Glomerular visceral epithelial cell (primary cell): ENCODE measurements around the gene CDR2.
"Not testable (repeated sequence)": the region's sequence is repeated elsewhere in the genome, so short reads cannot be mapped to it uniquely, and the experiment has no call there.

ENCODE experiments used
- DNase-seq: peaks from one replicate; pipeline ENCODE4 v3.0.0-alpha.2; 2016; ENCODE audit errors: extremely low spot score

The CDR2 gene

DNA sequence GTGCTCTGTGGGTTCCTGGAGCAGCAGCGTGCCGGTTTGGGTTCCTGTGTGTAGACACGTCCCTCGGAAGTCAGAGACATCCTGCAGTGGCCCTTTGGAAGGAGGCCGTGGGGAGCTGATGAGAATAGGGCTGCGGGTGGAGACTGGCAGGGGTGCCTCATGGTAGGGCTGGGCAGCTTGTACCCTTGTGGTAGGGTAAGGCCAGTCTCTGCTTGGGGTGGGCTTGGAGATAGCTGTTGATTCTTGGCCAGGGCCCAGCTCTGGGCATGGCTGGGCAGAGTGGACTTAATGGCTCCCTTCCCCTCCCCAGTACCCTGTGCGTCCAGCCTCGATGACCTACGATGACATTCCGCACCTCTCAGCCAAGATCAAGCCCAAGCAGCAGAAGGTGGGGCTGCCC, 66.6 kb downstream of the CDR2 start:
- no peak for DNase-seq

DNA sequence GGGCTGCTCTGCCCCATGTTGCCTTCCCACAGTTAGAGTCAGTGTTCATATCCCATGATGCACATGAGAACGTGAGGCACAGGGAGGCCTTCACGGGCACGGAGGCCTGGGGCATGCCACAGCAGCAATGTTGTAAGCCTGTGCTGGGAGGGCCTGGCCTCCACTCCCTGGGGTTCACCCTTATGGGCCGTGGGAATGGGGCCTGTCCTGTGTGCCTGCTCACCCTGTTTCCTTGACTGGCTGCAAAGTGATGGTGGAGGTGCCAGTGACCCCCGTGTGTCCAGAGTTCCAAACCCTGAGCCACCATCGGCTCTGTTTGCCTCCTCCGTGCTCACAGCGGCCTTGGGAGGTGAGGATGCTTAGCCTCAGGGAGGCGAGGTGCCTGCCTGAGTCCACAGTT, 67.6 kb downstream of the CDR2 start:
- DNase-seq = no peak

DNA sequence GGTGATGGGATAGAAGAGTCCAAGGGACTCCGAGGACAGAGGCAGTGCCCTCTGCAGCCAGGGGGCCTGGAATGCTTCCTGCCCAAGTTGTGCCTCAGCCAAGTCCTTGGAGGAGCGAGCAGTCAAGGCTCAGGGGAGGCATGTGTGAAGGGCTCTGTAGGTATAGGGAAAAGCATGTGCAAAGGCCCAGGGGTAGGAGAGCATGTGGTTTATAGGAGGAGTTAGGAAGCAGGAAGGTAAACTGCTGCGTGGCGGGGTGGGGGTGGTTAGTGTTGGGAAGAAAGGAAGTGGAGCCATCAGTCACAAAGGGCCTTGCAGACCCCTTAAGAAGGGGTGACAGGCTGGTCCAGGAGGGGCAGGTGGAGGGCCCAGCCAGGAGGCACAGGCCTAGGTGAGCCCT, 70.0 kb downstream of the CDR2 start:
- DNase-seq = no peak

DNA sequence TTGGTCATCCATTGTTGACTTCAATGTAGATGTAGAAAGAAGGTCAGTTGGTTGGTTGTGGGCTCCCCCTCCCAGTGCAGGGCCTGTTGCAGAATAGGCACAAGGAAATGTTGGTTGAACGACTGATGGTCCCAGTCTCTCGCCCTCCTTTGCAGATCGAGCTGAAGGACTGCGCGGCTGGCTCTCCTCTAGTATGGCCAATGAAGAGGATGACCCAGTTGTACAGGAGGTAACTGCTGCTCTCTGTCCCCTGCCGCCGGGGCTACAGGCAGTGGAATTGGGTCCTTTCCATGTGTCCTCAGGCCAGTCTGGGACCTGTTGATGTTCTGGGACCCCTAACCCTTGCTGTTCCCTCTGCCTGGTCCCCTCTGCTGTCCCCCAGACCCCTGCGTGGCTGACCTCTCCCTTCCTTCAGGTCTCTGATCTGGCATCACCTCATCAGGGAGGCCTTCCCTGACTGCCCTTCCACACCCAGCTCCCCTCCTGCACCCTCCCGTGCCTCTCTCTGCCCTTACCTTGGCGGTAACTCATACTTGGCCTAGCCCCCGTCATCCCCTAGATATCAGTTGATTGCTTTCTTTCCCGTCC, 71.5 kb downstream of the CDR2 start:
- no peak for DNase-seq

DNA sequence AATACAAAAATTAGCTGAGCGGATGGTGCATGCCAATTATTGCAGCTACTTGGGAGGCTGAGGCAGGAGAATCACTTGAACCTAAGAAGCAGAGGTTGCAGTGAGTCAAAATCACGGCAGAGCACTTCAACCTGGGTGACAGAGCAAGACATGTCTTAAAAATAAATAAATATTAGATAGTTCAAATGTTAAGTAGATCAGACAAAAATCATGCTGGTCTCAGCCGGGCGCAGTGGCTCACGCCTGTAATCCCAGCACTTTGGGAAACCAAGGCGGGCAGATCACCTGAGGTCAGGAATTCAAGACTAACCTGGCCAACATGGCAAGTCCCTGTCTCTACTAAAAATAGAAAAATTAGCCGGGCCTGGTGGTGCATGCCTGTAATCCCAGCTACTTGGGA, 73.0 kb downstream of the CDR2 start:
- DNase-seq = not testable (repeated sequence)

DNA sequence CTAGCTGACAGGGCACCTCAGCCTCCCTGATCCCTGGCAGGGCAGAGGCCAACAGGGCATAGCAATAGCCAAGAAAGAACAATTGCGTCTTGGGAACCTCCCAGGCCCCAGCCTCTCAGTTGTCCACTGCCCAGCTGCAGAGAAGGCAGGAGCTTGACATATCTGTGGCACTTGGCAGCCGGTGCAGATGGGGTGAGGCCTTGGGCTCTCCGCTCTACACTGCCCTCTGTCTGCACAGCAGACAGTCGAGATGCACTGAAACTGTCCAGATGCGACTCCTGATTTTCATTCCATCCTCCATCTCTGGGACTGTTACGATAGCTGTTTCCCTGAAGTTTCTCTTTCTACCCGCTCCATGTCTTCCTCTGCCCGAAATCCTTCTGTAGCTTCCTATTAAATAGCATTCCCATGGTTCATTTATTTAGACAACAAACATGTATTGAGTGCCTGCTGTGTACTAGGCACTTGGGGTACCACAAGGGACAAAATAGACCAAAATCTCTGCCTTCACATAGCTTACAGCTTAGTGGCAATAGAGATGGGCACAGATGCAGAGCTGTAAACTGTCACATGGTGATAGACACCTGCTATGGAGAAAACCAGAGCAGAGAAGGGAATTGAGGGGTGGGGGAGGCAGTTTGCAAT, 73.9 kb downstream of the CDR2 start:
- DNase-seq = peak; percentile 48

DNA sequence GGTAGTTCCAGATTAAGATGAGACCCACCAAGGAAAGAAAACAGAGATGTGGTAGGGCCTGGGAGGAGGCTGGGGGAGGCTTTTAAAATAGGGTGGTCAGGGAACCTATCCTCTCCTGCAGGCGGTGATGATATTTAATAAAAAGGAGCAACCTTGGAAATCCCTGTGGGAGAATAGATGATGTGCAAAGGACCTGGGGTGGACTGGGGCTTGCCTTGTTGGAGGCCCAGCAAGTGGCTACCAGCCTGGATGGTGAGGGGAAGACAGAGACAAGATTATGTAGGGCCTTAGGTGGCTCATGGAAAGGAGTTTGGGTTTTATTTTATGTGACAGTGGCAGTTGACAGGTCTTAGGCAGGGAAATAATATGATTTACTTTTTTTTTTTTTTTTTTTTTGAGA, 75.4 kb downstream of the CDR2 start:
- no peak for DNase-seq

DNA sequence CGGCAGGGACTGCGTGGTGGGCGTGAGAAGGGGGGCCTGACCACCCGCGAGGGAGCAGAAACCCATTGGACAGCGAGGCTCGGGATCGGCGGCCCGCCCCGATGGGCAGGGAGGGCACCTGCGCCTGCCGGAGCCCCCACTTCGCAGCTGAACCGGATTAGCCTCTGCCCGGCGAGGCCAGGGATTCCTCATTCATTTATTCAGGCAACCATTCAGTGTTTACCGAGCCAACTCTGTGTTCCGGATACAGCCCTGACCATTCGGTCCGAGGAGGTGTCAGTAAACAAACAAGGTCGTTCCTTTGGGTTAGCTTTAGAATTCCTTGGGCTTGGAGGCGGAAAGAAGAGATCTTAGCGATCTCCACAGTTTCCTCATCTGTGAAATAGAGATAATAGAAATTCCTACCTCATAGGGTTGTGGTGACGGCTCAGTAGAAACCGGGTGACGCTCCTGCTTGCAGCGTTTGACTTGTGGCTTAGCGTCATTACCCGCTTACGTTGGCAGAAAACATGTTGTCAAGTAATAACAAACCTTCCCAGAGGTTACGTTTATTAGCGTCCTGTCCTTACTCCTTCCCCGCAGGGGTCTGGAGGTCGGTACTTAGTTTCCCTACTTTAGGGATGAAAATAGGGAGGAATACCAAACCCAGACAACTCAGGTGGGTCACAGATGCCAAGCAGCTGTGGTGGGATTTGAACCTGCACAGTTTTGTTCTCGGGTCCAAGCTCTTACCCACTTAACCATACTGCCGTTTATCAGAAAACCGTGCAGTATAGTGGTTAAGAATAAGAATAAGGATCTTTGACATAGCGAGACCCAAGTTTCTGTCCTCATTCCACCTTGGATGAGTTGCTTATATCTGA, 76.3 kb downstream of the CDR2 start:
- DNase-seq = peak; percentile 91

DNA sequence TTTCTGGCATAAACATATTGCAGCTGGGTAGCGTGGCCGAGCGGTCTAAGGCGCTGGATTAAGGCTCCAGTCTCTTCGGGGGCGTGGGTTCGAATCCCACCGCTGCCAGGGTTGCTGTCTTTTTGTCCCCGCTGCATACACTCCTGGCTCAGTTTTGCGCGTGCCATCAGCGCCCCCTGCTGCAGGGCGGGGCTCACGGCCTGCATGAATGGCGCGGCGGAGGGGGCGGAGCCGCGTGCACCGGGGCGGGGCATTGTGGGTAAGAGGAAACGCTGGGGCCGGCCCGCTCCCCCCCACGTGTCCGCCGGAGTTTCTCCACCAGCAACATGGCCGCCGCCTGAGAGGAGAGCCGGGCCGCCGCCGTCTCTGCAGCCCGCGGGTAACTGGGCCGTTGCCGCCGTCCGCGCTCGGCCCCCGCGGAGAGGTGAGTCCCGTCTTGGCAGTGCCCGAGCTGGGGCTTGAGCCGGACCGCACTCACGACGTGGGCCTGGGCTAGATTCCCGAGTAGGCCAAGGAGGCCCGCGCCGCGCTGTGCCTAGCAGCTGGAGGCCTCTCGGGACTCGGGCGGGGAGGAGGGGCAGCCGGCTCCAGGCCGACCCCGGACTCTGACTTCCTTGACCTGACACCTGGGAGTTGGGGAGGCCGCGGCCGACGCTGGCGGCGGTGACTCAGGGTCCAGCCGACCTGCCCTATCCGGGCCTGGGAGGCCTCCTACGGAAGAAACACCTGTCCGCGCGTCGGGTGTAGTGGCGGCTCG, 77.1 kb downstream of the CDR2 start, which contains the start of gene POLR3E:
TSS of gene POLR3E (plus strand) at position 296 of the 757 bp plus-strand sequence. CDS start 5,560 bp downstream, outside the sequence.
- peak; percentile 98 for DNase-seq

DNA sequence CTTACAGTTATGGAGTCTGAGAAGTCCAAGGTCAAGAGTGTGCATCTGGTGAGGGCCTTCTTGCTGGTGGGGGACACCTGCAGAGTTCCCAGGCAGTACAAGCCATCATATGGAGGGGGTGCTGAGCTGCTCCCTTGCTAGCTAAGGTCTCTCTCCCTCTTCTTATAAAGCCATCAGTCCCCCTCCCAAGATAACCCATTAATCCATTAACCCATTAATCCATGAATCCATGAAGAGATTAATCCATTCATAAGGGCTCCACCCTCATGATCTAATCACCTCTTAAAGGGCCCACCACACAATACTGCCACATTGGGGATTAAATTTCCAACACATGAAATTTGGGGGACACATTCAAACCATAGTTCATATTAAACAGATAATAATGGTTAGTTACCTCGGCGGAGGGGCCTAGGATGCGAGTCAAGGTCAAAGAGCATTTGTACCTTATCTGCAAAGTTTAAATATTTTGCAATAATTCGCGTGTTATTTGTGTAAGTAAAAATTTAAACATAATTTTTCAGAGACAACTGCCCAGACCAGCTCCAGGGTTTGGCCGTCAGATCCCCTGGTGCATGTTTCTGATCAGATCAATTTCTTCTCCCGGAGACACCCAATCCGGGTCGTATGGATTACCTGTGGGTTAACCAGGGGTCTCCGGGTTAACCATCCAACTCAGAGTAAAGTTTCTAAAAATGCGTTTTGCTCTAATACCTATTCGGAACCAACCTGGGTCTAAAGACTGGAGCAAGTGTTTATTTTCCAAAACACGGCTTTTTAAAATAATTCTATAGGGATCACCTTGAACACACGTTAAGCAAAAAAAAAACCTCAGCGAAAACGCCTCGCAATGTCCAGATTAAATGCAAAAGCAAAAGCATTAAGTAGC, 78.0 kb downstream of the CDR2 start:
- peak; percentile 2 for DNase-seq
